Measurements from ENCODE around the gene FBRSL1. TPM values are rescaled to one million over a fixed set of nuclear protein-coding genes. Genes with fewer than 3 reads are reported as not detected.

Gene FBRSL1
- polyA plus RNA-seq, 3 donors = 0.39 to 28.7 (median 0.74) TPM

- TF ChIP-seq, protein P1, sequence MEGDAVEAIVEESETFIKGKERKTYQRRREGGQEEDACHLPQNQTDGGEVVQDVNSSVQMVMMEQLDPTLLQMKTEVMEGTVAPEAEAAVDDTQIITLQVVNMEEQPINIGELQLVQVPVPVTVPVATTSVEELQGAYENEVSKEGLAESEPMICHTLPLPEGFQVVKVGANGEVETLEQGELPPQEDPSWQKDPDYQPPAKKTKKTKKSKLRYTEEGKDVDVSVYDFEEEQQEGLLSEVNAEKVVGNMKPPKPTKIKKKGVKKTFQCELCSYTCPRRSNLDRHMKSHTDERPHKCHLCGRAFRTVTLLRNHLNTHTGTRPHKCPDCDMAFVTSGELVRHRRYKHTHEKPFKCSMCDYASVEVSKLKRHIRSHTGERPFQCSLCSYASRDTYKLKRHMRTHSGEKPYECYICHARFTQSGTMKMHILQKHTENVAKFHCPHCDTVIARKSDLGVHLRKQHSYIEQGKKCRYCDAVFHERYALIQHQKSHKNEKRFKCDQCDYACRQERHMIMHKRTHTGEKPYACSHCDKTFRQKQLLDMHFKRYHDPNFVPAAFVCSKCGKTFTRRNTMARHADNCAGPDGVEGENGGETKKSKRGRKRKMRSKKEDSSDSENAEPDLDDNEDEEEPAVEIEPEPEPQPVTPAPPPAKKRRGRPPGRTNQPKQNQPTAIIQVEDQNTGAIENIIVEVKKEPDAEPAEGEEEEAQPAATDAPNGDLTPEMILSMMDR (IDR thresholded peaks at IDR 0.05) = no peak
- Mint-ChIP-seq H3K4me1 (peaks cover 61% of the 10 kb centered on the region), H3K27me3 (ENCODE audit: low read depth in 3 of 3) (no peaks in the 10 kb centered on the region), H3K27ac (peak overlapping the region in 1 of 7 donors; percentile 41), H3K9me3 (no peaks in the 10 kb centered on the region), H3K4me3 (no peak overlapping the region), H3K36me3 (peaks cover 0 to 2% of the 10 kb centered on the region in 2 donors)
- no peak overlapping the region for H3K4me2 ChIP-seq (replicated peaks; ENCODE audit: extremely low read depth, low read length, poor library complexity, severe bottlenecking)
- intact Hi-C loops (cut with micrococcal nuclease) = loop anchor here (10.0 kb wide), 2 partner anchors 322 to 418 kb away; partner anchors contain the start of gene GOLGA3 (in 1 of the 2)
- H3K27ac ChIP-seq (ENCODE audit: low read depth in 1 of 2, low read length in 2 of 2) = no peak overlapping the region
- H3K4me1 ChIP-seq (ENCODE audit: control insufficient read depth in 1 of 2, insufficient read depth in 2 of 2, low read length in 2 of 2) = peaks cover 49 to 70% of the 10 kb centered on the region in 2 donors
- H3K9ac ChIP-seq (ENCODE audit: insufficient read depth, low read length, poor library complexity, severe bottlenecking) = no peak overlapping the region
- no peaks in the 10 kb centered on the region for H3K36me3 ChIP-seq (replicated peaks in 1 of 2; ENCODE audit: control insufficient read depth in 1 of 2, insufficient read depth in 2 of 2, low read length in 2 of 2)
- 94% methylated on average over 15 of the region's 24 CpGs for WGBS (ENCODE audit: insufficient coverage)
- peaks cover 100% of the 10 kb centered on the region for H4K20me1 ChIP-seq (ENCODE audit: insufficient read depth, low read length)
- no peak overlapping the region for H3K4me3 ChIP-seq (replicated peaks in 1 of 3; ENCODE audit: low read depth in 2 of 3, low read length in 3 of 3)
- H3K9me3 ChIP-seq (replicated peaks in 1 of 2; ENCODE audit: control insufficient read depth in 1 of 2, insufficient read depth in 1 of 2, low read length in 2 of 2) = no peaks in the 10 kb centered on the region
- no peak overlapping the region for H2AFZ ChIP-seq (ENCODE audit: insufficient read depth, low read depth, low read length, poor library complexity, severe bottlenecking)
- H3K79me2 ChIP-seq (ENCODE audit: insufficient read depth, low read length) = peaks cover 99% of the 10 kb centered on the region
- no peaks in the 10 kb centered on the region for H3K27me3 ChIP-seq (ENCODE audit: control insufficient read depth in 2 of 2, insufficient read depth in 2 of 2, low read length in 2 of 2)
- DNase-seq = no peak
Observed at GRCh38 chr12:132502149-132502881, 12.4 kb downstream of the FBRSL1 start.

GRCh38 chr12:132502882-132503193 lies 12.9 kb downstream of the FBRSL1 start:
- Mint-ChIP-seq H3K9me3 (no peaks in the 10 kb centered on the region), H3K27ac (no peak overlapping the region), H3K36me3 (peaks cover 0 to 4% of the 10 kb centered on the region in 2 donors), H3K4me3 (no peak overlapping the region), H3K27me3 (ENCODE audit: low read depth in 3 of 3) (no peaks in the 10 kb centered on the region), H3K4me1 (peaks cover 62% of the 10 kb centered on the region)
- DNase-seq = no peak
- H3K9me3 ChIP-seq (replicated peaks in 1 of 2; ENCODE audit: control insufficient read depth in 1 of 2, insufficient read depth in 1 of 2, low read length in 2 of 2) = no peaks in the 10 kb centered on the region
- H3K4me2 ChIP-seq (replicated peaks; ENCODE audit: extremely low read depth, low read length, poor library complexity, severe bottlenecking) = no peak overlapping the region
- intact Hi-C loops (cut with micrococcal nuclease) = loop anchor here (10.0 kb wide), 2 partner anchors 322 to 418 kb away; partner anchors contain the start of gene GOLGA3 (in 1 of the 2)
- no peak overlapping the region for H3K9ac ChIP-seq (ENCODE audit: insufficient read depth, low read length, poor library complexity, severe bottlenecking)
- H3K4me3 ChIP-seq (replicated peaks in 1 of 3; ENCODE audit: low read depth in 2 of 3, low read length in 3 of 3) = no peak overlapping the region
- 84% methylated on average over 7 of the region's 8 CpGs for WGBS (ENCODE audit: insufficient coverage)
- no peaks in the 10 kb centered on the region for H3K27me3 ChIP-seq (ENCODE audit: control insufficient read depth in 2 of 2, insufficient read depth in 2 of 2, low read length in 2 of 2)
- peaks cover 49 to 71% of the 10 kb centered on the region in 2 donors for H3K4me1 ChIP-seq (ENCODE audit: control insufficient read depth in 1 of 2, insufficient read depth in 2 of 2, low read length in 2 of 2)
- no peak overlapping the region for H2AFZ ChIP-seq (ENCODE audit: insufficient read depth, low read depth, low read length, poor library complexity, severe bottlenecking)
- H4K20me1 ChIP-seq (ENCODE audit: insufficient read depth, low read length) = peaks cover 100% of the 10 kb centered on the region
- H3K27ac ChIP-seq (ENCODE audit: low read depth in 1 of 2, low read length in 2 of 2) = peak overlapping the region in 1 of 2 donors; percentile 70
- TF ChIP-seq, protein P1 (IDR thresholded peaks at IDR 0.05) = no peak
- peaks cover 0 to under 1% of the 10 kb centered on the region in 2 donors for H3K36me3 ChIP-seq (replicated peaks in 1 of 2; ENCODE audit: control insufficient read depth in 1 of 2, insufficient read depth in 2 of 2, low read length in 2 of 2)
- peaks cover 99% of the 10 kb centered on the region for H3K79me2 ChIP-seq (ENCODE audit: insufficient read depth, low read length)
